Measurements from ENCODE around the gene NECTIN3.

GRCh38 chr3:111031538-111031937, 40.1 kb upstream of the NECTIN3 start:
- TF ChIP-seq EP300 (IDR thresholded peaks at IDR 0.05) (no peak), CTCF (IDR thresholded peaks at IDR 0.05) (no peak), POLR2A (IDR thresholded peaks at IDR 0.05) (no peak)

Measured in tibial nerve (tissue), 4 donors.